ENCODE results near the gene AGER.
"Not testable (repeated sequence)": the region's sequence is repeated elsewhere in the genome, so short reads cannot be mapped to it uniquely, and the experiment has no call there.

The AGER gene

GRCh38 chr6:32187725-32188380 is 3.8 kb upstream of the AGER start:
- in situ Hi-C loops (cut with HindIII; ENCODE audit: low sequenced_read_pairs): not testable (repeated sequence)

- in situ Hi-C loops (cut with HindIII; ENCODE audit: low sequenced_read_pairs): no loop called here
Measured at GRCh38 chr6:32187009-32187709, 3.1 kb upstream of the AGER start.

- in situ Hi-C loops (cut with HindIII; ENCODE audit: low sequenced_read_pairs): not testable (repeated sequence)
Measured at GRCh38 chr6:32186151-32186840, 2.2 kb upstream of the AGER start.

- in situ Hi-C loops (cut with HindIII; ENCODE audit: low sequenced_read_pairs): not testable (repeated sequence)
Measured at GRCh38 chr6:32185681-32186131, 1.7 kb upstream of the AGER start.

GRCh38 chr6:32183483-32184083 is 470 bp downstream of the AGER start:
- in situ Hi-C loops (cut with HindIII; ENCODE audit: low sequenced_read_pairs): no loop called here

DNA sequence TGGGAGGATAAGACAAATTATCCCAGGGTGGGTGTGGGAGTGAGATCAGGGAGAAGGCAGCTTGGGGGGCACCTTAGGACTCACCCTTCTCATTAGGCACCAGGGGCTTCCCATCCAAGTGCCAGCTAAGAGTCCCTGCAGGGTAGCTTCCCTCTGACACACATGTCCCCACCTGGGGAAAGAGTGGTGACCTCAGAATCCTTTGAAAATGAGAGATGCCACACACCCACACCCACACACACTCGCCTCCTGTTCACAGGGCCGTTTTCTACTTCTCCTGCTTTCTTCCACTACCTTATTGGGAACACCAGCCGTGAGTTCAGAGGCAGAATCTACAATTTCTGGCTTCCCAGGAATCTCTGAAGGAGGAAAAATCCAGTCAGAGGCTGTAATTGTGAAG is 1.0 kb downstream of the AGER start:
- in situ Hi-C loops (cut with HindIII; ENCODE audit: low sequenced_read_pairs): no loop called here

DNA sequence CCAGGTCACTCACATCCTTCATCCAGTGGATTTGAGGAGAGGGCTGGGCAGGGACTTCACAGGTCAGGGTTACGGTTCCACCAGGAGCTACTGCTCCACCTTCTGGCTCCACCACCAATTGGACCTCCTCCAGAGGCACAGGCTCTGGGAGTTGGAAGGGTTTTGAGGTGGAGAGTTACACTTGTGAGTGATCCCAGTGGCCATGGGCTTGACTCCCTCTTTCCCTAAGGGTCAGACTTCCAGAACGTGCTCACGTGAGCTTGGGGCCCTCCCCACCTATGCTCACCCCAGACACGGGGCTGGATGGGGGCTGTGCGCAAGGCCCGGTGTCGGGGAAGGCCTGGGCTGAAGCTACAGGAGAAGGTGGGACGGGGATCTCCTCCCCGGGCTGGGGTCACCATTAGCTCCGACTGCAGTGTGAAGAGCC is 1.5 kb downstream of the AGER start:
- in situ Hi-C loops (cut with HindIII; ENCODE audit: low sequenced_read_pairs): no loop called here

GRCh38 chr6:32181915-32182529 is 2.0 kb downstream of the AGER start:
- in situ Hi-C loops (cut with HindIII; ENCODE audit: low sequenced_read_pairs): no loop called here

DNA sequence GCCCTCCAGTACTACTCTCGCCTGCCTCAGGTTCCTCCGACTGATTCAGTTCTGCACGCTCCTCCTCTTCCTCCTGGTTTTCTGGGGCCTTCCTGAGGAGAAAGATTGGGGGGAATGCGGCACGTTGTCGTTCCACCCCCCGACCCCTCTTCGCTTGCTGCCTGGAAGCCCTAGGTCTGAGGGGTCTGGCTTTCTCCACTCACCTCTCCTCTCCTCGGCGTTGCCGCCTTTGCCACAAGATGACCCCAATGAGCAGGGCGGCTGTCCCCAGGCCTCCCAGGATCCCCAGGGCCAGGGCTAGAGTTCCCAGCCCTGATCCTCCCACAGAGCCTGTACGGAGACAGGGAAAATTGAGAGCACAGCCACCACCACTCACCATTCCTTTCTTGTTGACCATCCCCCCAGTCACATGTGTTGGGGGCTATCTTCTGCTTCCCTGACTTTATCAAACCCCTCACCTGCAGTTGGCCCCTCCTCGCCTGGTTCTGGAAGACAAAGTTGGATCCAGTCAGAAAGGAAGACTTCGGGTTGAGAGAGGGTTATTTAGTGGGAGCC is 2.8 kb downstream of the AGER start:
- in situ Hi-C loops (cut with HindIII; ENCODE audit: low sequenced_read_pairs): no loop called here

GRCh38 chr6:32179766-32180405 is 4.2 kb downstream of the AGER start:
- in situ Hi-C loops (cut with HindIII; ENCODE audit: low sequenced_read_pairs): no loop called here

DNA sequence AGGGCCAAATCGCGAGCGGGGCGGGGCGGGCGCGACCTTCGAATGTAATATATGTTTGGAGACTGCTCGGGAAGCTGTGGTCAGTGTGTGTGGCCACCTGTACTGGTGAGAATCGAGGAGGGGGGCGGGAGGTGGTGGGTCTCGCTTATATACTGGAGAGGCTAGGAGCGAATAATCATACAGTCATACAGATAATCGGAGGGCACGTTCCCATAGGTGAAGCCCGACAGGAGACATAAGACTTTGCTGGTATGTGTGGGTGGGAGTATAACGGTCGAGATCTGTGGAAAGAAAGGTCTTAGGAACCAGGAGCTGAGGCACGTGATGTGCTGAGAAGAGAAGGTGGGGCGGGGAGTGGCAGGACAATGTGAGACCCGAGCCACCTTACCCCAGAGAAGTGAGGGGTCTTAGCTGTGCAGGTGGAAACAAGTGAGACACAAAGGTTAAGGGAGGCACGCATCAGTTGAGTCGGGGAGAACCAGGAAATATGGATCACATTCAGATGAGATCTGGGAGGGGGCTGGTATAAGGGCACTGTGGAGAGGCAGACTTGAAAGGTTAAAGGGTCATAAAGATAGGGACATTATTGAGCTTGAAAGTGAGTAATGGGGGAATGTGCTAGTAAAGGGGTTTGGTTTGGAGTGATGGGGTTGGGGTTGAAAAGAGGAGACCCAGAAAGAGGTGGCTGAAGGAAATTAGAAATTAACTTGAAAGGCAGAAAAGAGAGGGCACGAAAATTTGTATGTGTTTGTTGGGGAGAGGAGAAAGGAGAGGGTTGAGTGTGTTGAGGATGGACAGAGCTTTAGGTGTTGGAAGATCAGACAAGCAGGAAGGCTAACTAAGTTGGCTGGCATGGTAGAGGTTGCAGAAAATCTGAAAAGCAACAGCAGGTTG is 5.3 kb downstream of the AGER start:
- in situ Hi-C loops (cut with HindIII; ENCODE audit: low sequenced_read_pairs): no loop called here

DNA sequence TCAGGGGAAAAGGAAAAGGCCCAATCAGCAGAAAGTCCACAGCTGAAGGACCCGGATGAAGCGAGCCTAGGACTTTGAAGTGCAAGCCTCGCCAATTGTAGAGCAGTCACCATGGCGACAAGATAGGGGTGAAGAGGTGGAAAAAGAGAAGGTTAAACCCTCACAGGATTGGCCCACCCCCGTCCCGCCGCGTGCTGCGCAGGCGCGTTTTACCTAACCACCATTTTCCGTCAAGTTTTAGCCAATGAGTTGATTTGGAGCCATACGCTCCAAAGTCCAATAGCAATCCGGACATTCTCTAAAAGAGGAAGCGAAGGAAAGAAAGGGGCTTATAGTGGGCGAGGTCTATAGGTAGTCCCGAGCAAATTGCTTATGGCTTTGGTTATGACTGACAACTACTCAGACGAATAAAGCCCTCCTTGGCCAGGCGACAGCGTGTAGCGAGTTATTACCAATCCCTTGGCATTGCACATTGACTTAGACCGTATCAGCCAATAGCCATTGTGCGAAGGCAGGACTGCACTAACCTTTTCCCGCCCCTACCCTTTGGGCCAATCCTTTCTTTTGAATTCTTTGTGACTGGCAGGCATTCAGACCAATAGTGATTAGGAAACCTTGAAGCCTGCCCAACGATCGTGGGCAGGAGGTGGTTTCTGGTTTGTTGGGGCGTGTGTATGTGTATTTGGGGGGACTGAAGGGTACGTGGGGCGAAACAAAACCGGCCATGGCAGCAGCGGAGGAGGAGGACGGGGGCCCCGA is 6.1 kb downstream of the AGER start, which contains the start of gene RNF5:
Gene RNF5, plus strand, starts transcription at position 618 of the 759 bp plus-strand sequence. Its CDS starts 107 bp downstream, at position 725.
- in situ Hi-C loops (cut with HindIII; ENCODE audit: low sequenced_read_pairs): no loop called here

DNA sequence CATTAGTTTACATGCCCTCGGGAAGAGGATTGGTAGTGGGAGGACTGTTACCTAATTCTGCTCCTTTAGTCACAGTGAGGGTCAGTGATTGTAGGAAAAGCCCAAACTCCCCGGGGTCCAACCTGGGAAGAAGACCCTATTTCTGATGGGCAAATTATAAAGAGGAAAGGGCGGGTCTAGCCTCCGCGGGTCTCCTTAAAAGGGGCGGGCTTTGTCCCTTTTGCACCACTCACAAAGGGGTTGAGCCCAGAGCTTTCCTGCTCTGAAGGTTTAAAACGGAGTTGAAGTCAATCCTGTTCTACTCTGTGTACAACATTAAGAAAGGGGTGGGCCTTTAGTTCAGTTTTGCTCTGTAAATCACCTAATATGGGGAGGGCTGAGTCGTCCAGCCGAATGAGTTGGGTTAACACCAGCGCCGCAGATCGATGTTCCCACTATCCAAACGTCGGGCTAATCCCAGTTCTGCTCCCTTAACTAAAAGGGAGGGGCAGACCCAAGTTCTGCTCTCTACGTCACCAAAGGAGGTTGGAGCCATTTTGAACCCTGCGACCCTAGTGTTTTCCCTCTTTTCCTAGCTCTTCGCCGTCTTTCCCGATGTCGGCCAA is 6.8 kb downstream of the AGER start:
- in situ Hi-C loops (cut with HindIII; ENCODE audit: low sequenced_read_pairs): no loop called here

GRCh38 chr6:32176476-32177182 is 7.4 kb downstream of the AGER start:
- in situ Hi-C loops (cut with HindIII; ENCODE audit: low sequenced_read_pairs): no loop called here

DNA sequence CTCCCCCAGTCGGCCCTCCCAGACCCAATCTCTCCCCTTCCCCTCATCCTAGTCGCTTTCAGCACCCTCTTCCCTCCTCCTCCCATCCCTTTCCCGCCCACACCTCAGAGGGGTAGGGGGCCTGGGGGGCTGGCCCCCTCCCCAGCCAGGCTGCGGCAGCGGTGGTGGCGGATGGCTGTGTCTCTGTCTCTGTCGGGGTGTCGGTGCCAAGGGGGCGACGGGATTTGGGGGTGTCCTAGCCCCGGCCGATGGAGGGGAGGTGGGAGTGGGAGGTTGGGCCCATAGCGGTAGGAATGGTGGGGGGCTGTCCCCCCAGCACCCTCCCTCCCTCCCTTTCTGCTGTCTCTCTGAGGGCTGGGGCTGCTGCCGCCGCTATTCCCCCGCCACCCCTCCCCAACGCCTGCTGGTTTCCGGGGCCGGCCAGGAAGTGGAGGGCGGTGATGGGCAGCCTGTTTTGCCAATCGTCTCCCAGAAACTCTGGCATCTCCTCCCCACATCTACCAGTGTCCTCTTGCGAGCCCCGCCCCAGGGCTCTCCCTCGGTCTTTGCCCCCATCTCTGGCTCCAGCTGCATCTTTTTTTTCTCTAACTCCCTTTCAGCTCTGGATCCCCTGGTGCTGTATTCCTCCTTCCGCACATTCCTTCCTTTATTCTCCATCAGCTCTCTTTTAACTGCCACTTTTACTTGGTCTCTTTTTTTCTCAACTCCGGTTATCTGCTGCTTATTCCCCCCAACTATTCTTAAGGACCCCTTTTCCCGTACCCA is 8.2 kb downstream of the AGER start, which contains the start of gene AGPAT1:
Gene AGPAT1, minus strand, starts transcription at position 374 of the 765 bp plus-strand sequence. CDS start 4,588 bp downstream, outside the sequence.
- in situ Hi-C loops (cut with HindIII; ENCODE audit: low sequenced_read_pairs): no loop called here

GRCh38 chr6:32175322-32175710 is 8.7 kb downstream of the AGER start:
- in situ Hi-C loops (cut with HindIII; ENCODE audit: low sequenced_read_pairs): no loop called here

DNA sequence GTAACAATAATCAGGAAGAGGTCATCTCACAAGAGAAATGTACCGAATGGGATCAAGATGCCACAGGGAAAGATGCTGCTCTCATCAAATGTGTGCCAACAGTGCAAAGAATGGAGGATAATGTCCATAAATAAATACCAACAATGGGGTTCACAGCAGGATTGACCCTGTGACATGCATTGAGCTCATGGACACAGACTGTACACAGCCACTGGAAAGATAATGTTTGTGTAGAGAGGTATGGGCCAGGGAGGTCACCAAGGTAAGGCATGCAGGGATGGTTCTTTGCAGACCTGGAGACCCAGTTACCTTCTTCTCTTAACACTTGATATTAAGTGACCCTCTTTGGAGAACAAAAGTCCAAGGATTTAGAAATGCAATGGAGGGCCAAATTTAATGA is 9.6 kb downstream of the AGER start:
- in situ Hi-C loops (cut with HindIII; ENCODE audit: low sequenced_read_pairs): no loop called here

Measured in DLD1 (cell line).